GM19193 (cell line): ENCODE results near the gene EIF5.

ENCODE experiments used
- POLR2A ChIP-seq: IDR thresholded peaks from 4 replicates; pipeline ENCODE4 v1.6.1; 2011; ENCODE audit not compliant: insufficient read depth, insufficient read length; ENCODE audit errors: extremely low read depth

EIF5 gene

DNA sequence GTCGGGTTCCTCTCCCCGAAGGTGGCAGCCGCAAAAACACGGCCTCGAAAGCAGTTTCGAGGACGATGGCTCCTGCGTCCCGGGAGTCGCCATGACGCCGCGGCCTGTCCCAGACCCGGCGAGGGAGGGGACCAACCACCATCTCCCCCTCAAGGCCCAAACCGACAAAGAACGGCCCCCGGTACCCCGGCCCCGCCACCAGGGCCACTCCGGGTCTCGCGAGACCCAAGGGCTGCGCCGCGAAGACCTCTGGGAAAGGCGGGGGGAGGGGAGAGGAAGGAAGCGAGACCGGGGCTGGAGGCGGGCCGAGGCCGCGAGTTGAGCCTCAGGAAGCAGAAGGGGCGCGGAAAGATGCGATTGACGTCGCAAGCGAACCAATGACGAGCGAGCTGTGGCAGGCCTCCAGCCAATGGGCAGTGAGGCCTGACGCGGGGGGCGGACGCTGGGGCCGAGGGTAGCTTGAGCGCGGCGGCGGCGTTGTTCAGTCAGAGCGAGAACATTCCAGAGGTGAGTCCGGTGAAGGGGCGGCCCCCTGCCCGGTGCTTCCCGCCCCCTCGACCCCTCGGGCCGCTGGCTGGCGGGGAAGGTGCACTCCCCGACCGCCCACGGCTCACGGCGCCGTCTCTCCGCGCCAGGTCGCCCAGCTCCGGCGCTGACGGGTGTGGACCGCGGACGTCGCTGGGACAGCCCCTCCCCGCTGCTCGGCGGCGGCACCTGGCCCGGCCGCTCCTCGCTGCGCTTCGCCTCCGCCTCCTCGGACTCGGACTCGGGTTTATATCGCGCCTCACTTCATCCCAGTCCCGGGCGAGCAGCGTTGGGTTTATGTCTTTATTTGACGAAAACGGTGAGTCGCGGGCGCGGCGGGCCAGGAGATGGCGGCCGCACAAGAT, at the start of gene EIF5:
TSS of gene EIF5 (plus strand) at position 484 of the 890 bp plus-strand sequence. CDS start 1,624 bp downstream, outside the sequence.
- TF ChIP-seq POLR2A = peak; percentile 99

DNA sequence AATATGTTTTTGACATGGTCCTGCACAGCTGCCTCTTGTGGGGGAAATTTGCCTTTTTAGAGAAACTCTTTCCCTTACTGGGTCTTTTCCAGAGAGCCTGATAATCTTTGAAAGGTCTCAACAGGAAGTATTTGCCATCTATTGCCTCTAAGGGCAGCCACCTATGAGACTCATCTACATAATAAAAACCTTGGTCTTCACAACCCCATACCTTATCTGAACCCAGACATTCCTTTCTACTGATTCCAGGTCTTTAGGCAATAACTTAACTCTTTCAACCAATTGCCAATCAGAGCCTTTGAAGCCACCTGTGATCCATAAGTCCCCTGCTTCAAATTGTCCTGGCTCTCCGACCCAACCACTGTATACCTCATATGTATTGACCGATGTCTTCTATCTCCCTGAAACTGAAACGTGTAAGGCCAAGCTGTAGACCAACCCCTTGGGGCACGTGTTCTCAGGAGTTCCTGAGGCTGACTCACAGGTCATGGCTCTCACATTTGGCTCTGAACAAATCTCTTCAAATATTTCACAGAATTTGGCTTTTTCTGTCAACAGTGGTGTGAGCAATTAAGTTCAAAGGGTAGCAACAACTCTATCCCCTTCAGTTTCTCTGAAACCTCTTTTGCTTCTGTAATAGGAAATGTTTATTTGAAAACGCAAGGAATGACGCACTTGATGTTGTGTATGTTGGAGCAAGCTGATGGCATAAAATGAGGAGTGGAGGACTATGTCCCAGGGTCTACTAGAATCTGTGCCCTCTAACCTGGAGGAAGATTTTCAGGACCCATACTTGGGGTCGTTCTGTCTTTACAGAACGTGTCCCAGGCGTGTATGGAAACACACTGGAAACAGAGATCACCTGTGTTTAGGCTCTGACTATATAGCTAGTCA, 49.2 kb upstream of the EIF5 start:
- no peak for TF ChIP-seq POLR2A

DNA sequence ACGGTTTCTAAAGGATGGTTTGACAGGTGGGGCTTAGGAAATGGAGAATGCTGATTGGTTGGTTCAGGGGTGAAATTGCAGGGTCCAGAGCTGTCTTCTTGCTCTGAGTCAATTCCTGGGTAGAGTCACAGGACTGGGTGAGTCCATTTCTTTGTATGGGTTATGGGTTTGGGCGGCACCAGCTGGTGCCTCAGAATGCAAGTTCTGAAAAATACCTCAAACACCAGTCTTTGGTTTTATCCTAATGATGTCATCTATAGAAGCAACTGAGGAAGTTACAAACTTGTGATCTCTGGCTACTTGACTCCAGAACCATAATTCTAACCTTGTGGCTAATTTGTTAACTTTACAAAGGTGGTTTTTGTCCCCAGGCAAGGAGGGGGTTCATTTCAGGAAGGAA, 47.6 kb upstream of the EIF5 start:
- no peak for TF ChIP-seq POLR2A

DNA sequence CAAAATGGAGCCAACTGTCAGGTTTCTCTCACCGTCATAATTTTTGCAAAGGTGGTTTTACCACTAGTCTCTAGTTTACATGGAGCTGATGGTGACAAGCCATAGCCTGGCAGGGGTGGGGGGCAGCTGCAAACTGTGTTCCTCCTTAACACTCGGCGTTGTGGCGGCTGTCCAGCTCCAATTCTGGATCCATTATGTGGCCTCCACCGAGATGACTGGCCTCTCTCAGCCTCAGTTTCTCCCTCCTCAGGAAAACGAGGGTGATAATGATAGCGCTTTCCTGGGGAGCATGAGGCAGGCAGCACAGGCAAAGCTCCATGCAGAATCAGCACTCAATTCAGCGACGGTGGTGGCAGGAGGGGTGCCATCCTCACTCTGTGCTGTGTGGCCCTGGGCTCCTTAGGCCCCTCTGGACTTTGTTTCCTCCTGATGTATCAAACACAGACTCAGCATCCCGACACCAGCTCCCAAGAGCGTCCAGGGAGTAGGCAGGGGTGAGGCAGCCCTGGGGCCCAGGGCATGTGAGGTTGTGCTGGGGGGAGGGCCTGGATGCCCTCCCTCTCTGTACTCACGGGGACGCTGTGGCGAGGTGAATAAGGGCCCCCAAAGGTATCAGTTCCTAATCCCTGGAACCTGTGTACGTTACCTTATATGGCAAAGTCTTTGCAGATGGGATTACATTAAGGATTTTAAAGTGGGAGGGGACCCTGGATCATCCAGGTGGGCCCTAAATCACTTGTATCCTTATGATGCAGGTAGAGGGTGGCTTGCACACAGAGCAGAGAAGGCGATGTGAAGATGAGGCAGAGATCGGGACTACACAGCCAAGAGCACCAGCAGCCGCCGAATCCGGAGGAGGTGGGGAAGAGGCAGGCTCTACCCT, 46.8 kb upstream of the EIF5 start:
- no peak for TF ChIP-seq POLR2A

DNA sequence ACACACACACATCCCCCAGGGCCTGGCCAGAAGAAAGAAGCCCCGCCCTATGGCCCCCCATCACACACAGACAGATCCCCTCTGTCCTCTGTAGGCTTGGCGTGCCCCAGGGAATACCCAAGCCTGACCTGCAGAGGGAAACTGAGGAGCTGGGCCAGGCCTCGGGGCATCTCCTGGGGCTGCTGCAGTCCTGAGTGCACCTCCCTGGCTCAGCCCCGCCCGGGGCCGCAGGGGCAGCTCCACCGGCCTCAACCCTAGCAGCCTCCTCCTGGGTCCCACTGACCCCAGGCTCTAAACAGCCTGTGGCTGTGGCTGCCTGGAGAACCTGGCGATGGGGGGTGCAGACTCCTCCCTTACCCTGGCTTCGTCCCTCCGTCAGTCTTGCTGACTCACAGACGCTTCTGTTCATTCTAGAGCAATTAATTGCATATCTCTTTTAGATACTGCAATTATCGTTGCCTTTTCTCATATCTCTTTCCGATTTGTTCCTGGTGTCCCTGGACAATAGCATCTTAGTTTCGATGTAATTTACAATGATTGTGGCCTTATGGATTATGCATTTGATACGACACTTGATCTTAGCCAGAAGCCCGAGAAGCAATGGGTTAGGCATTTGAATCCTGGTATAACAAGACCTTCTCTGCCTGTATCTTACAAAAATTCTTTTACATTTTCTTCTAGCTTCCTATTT, 45.8 kb upstream of the EIF5 start:
- TF ChIP-seq POLR2A = no peak

DNA sequence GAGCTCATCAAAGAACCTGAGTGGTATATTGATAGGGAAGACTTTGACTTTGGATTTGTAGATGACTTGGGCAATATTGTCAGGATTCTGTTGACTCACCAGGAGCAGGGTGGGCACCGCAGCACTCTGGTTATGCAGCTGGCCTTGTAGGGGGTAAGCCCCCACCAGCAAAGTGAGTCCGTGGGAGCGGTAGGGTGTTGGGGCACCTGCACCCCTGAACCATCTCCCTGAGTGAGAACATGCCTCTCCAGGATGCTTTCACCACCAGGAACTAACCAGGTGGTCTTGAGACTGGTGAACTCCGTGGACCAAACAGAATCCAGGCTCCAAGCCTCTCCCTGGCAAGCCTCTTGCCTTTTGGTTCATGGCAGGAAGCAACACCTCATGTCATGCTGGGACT, 44.0 kb upstream of the EIF5 start:
- TF ChIP-seq POLR2A = no peak

DNA sequence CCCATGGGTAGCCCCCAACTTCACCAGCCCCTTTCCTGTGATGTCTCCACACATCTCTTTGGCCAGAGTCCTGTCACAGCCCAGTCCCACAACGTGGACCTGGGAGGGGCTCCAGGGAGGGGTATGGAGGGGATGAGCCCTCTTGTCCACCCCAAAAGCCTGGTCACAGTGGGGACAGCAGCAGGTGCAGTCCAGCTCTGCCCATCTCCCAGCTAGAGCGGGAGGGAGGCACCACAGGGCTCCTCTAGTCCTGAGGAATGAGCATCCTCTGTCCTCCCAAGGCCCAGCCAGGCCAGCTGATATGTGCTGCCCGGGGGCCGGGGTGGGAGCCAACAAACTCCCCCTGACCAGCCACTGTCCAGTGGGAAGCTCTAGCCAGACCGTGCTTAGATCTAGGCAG, 43.5 kb upstream of the EIF5 start:
- no peak for TF ChIP-seq POLR2A

DNA sequence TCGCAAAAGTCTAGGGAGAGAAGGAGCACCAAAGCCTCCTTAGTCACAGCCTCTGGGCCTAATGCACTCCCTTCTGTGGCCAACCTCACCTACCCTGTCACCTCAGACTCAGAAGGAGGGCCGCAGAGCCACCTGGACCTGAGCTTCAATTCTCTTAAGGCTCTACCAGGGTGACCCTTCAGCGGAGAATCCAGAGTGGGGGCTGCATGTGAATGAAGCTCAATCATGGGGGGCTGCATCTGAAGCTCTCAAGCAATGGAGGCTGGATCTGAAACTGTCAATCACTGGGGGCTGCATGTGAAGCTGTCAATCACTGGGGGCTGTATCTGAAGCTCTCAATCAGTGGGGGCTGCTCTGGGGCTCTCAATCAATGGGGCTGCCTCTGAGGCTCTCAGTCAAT, 43.1 kb upstream of the EIF5 start:
- TF ChIP-seq POLR2A = no peak

DNA sequence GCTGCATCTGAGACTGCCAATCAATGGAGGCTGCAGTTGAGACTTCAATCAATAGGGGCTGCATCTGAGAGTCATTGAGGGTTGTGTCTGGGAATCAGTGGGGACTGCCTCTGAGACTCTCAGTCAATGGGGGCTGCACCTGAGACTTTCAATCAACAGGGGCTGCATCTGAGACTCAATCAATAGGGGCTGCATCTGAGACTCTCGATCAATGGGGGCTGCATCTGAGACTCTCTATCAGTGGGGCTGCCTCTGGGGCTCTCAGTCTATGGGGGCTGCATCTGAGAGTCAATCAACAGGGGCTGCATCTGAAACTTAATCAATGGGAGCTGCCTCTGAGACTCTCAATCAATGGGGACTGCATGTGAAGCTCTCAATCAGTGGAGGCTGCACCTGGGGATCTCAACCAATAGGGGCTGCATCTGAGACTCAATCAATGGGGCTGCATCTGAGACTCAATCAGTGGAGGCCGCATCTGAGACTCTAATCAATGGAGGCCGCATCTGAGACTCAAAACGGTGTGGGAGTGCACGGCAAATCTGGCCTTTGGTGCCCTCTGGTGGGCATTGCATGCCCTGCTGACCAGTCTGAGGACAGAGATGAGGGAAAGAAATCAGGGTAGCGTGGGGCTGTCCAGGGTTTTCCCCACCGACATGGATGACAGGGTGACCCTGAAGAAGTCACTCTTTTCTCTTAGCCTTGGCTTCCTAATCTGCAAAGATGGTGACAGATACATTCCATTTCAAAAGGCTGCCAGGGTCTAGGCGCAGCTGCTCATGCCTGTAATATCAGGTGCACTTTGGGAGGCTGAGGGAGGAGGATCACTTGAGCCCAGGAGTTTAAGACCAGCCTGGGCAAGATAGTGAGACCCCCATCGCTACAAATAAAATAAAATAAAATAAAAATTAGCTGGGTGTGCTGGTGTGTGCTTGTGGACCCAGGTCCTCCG, 41.3 kb upstream of the EIF5 start:
- TF ChIP-seq POLR2A = no peak

DNA sequence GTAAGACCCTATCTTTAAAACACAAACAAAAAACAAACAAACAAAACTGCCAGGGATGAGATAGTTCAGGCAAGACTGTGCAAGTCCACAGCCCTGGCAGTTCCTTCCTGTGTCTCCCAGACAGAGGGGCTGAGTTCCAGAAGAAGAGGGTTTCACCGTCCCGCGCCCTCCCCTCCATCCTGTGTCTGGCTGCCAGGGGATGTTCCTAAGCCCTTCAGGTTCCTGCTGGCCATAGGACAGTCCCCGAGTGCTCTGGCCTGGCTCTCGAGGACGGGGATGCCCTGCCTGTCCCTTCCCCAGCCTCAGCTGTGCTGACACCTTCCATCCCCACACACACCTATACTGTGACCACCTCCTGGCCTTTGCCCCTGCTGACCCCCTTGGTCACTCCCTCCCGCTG, 40.6 kb upstream of the EIF5 start:
- TF ChIP-seq POLR2A = no peak

DNA sequence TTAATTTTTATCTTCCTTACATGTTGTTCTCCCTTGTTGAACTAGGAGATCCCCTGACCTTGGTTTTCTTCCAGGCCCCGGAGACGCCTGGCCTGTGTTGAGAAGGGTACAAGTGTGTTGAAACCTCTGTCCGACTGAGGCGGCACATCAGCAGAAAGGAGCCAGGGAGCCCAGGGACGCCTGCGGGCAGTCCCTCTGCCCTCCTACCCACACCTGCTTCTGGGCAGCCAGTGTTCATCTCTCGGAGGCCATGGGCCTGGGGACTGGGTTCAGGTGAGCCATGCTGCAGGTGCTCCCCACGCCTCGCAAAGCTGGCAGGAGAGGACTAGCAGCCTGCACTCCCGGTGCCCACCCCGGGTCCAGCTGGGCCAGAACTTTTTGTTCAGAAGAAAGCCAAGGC, 39.9 kb upstream of the EIF5 start:
- TF ChIP-seq POLR2A = no peak

DNA sequence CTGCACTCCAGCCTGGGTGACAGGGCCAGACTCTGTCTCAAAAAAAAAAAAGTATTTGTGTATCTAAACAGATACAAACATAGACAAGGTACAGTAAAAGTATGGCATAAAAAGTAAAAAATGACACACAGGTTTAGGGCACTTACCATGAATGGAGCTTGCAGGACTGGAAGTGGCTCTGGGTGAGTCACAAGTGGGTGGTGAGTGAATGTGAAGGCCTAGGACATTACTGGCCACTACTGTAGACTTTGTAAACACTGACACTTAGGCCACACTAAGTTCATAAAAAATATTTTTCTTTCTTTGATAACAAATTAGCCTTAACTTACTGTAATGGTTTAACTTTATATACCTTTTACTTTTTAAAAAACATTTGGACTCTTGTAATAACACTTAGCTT, 38.0 kb upstream of the EIF5 start:
- no peak for TF ChIP-seq POLR2A

DNA sequence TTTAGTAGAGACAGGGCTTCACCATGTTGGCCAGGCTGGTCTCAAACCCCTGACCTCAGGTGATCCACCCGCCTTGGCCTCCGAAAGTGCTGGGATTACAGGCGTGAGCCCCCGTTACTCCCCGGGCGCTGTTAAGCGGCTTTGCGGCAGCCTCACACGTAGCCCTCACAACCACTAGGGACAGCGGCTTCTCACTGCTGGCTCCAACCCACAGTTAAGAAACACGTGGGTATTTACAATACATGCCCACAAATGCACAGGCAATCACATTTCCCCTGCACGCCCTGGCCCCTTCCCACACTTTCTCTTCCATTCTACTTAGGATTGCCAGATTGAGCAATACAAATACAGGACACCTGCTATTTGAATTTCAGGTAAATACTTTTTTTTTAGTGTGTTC, 37.0 kb upstream of the EIF5 start:
- no peak for TF ChIP-seq POLR2A
